Astrocyte (in vitro differentiated cells and primary cell): Measurements from ENCODE around the gene DUSP8. TPM values are rescaled to one million over a fixed set of nuclear protein-coding genes. Genes with fewer than 3 reads are reported as not detected.

Experiments
- DNase-seq: peaks from one replicate; pipeline ENCODE4 v3.0.0-alpha.2; 2010; ENCODE audit warnings: low read depth
- FAIRE-seq: peaks from 2 replicates; lab custom pipeline; 2011; peaks lifted over from hg19 to GRCh38; lab: Jason Lieb, UNC
- H2AFZ ChIP-seq: 2 replicates; pipeline ENCODE4 v1.6.0; 2012; ENCODE audit warnings: low read depth, low read length, inconsistent platforms
- H3K27ac ChIP-seq: 2 replicates; pipeline ENCODE4 v1.5.1; 2011; ENCODE audit warnings: low read depth, low read length, inconsistent platforms
- H3K27me3 ChIP-seq: 2 replicates; pipeline ENCODE4 v1.6.0; 2011; ENCODE audit warnings: low read length, inconsistent platforms; ENCODE audit not compliant: insufficient read depth
- H3K36me3 ChIP-seq: 2 replicates; pipeline ENCODE4 v1.5.1; 2011; ENCODE audit warnings: low read length, inconsistent platforms; ENCODE audit not compliant: insufficient read depth
- H3K4me1 ChIP-seq: 2 replicates; pipeline ENCODE4 v1.5.1; 2011; ENCODE audit warnings: low read length, inconsistent platforms; ENCODE audit not compliant: insufficient read depth
- H3K4me2 ChIP-seq: 2 replicates; pipeline ENCODE4 v1.6.0; 2012; ENCODE audit warnings: low read length, inconsistent platforms
- H3K4me3 ChIP-seq: 2 replicates; pipeline ENCODE4 v1.5.1; 2011; ENCODE audit warnings: low read depth, mild to moderate bottlenecking, low read length, inconsistent platforms; ENCODE audit not compliant: insufficient read depth
- H3K79me2 ChIP-seq: 2 replicates; pipeline ENCODE4 v1.6.0; 2012; ENCODE audit warnings: mild to moderate bottlenecking, low read length, inconsistent platforms; ENCODE audit not compliant: insufficient read depth
- H3K9ac ChIP-seq: 2 replicates; pipeline ENCODE4 v1.6.0; 2012; ENCODE audit warnings: mild to moderate bottlenecking, low read length, inconsistent platforms
- H3K9me3 ChIP-seq: 2 replicates; pipeline ENCODE4 v1.5.1; 2012; ENCODE audit warnings: low read depth, mild to moderate bottlenecking, low read length, inconsistent platforms; ENCODE audit not compliant: insufficient read depth
- H4K20me1 ChIP-seq: 2 replicates; pipeline ENCODE4 v1.6.0; 2012; ENCODE audit warnings: low read length, inconsistent platforms; ENCODE audit not compliant: insufficient read depth
- H3K27ac Mint-ChIP-seq: one replicate; pipeline ENCODE4 v1.8.0; 2021; ENCODE audit warnings: mild to moderate bottlenecking, mixed read lengths; ENCODE audit not compliant: unreplicated experiment
- H3K27me3 Mint-ChIP-seq: one replicate; pipeline ENCODE4 v1.8.0; 2021; ENCODE audit warnings: low read depth, mixed read lengths; ENCODE audit not compliant: unreplicated experiment
- H3K36me3 Mint-ChIP-seq: one replicate; pipeline ENCODE4 v1.8.0; 2021; ENCODE audit warnings: low read depth, mixed read lengths; ENCODE audit not compliant: unreplicated experiment
- H3K4me1 Mint-ChIP-seq: one replicate; pipeline ENCODE4 v1.8.0; 2021; ENCODE audit warnings: low read depth, mixed read lengths; ENCODE audit not compliant: unreplicated experiment
- H3K4me3 Mint-ChIP-seq: one replicate; pipeline ENCODE4 v1.8.0; 2021; ENCODE audit warnings: mild to moderate bottlenecking, moderate library complexity, mixed read lengths; ENCODE audit not compliant: unreplicated experiment
- H3K9me3 Mint-ChIP-seq: one replicate; pipeline ENCODE4 v1.8.0; 2021; ENCODE audit warnings: mild to moderate bottlenecking, mixed read lengths; ENCODE audit not compliant: unreplicated experiment
- EZH2 ChIP-seq: IDR thresholded peaks from 2 replicates; pipeline ENCODE4 v1.6.1; 2012; ENCODE audit warnings: mild to moderate bottlenecking, low read length, inconsistent platforms; ENCODE audit not compliant: insufficient read depth
- total RNA-seq: library from RNA; stranded (reverse); gene quantifications from 2 replicates; pipeline ENCODE4 v1.2.1, GENCODE V29; 2021
- TF ChIP-seq, protein P1 (sequence below): IDR thresholded peaks from 2 replicates; pipeline ENCODE4 v1.5.1; 2011; ENCODE audit warnings: low read depth, mild to moderate bottlenecking, inconsistent platforms, low read length, moderate library complexity; ENCODE audit not compliant: insufficient read depth

DUSP8 gene
- total RNA-seq, 1 donor from 2014 or later, result 14.8 TPM

DNA sequence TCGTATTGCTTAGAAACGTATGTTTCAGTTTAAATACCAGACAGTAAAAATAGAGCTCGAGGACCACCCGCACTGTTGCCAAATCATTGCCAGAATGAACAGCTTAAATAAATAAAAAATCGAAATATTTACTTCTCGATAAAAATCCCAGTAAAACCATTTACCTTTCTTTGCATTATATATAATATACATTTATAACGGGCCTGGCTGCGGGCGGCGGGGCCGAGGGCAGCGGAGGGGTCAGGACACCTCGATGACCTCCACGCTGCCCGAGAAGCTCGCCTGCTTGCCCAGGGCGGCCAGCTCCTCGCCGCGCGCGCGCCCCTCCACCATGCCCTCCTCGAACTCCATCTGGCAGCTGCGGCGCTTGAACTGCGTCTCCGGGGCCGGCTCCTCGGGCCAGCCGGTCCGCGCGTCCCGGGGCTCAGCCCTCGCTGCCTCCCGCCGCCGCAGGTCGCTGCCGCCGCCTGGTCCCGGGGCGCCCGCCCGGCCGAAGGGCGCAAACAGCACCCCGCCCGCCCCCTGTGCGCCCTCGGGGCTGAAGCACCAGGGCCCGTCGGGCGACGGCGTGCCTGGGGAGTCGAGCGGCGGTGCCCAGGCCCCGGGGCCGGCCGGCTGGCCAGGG, 15.7 kb downstream of the DUSP8 start:
- no peaks in the 10 kb centered on the region for H3K79me2 ChIP-seq
- no peak overlapping the region for H3K27ac Mint-ChIP-seq
- no peaks in the 10 kb centered on the region for H3K27me3 ChIP-seq
- no peak for TF ChIP-seq EZH2
- TF ChIP-seq, protein P1, sequence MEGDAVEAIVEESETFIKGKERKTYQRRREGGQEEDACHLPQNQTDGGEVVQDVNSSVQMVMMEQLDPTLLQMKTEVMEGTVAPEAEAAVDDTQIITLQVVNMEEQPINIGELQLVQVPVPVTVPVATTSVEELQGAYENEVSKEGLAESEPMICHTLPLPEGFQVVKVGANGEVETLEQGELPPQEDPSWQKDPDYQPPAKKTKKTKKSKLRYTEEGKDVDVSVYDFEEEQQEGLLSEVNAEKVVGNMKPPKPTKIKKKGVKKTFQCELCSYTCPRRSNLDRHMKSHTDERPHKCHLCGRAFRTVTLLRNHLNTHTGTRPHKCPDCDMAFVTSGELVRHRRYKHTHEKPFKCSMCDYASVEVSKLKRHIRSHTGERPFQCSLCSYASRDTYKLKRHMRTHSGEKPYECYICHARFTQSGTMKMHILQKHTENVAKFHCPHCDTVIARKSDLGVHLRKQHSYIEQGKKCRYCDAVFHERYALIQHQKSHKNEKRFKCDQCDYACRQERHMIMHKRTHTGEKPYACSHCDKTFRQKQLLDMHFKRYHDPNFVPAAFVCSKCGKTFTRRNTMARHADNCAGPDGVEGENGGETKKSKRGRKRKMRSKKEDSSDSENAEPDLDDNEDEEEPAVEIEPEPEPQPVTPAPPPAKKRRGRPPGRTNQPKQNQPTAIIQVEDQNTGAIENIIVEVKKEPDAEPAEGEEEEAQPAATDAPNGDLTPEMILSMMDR, result no peak
- H4K20me1 ChIP-seq, result peaks cover 38% of the 10 kb centered on the region
- FAIRE-seq, result no peak
- H3K9me3 Mint-ChIP-seq, result no peaks in the 10 kb centered on the region
- H3K4me3 Mint-ChIP-seq, result no peak overlapping the region
- no peak overlapping the region for H2AFZ ChIP-seq
- H3K9ac ChIP-seq, result no peak overlapping the region
- no peaks in the 10 kb centered on the region for H3K36me3 ChIP-seq
- no peak overlapping the region for H3K27ac ChIP-seq
- H3K4me3 ChIP-seq, result no peak overlapping the region
- H3K27me3 Mint-ChIP-seq, result peaks cover 8% of the 10 kb centered on the region
- H3K4me1 ChIP-seq, result peaks cover 22% of the 10 kb centered on the region
- DNase-seq, result no peak
- H3K9me3 ChIP-seq, result no peaks in the 10 kb centered on the region
- peaks cover 3% of the 10 kb centered on the region for H3K4me1 Mint-ChIP-seq
- H3K36me3 Mint-ChIP-seq, result peaks cover 8% of the 10 kb centered on the region
- H3K4me2 ChIP-seq, result no peak overlapping the region

DNA sequence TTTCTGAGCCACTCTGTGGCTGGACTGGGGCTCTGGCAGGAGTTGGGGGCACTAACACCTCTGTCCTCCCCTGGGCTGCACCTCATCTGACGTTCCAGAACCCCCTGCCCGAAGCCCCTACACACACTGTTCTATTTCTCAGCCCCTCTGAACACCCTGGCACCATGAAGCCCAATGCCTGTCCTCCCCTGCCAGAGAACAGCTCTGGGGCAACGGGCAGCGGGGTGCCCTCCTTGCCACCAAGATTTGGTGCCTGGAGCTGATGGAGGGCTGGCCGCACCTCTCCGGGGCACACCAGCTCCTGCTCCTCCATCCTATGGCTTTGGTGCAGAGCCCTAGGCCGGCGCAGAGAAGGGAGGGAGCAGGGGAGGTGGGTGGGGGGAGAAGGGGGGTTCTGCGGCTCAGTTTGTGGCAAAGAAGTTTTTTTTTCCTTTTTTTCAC, 16.3 kb downstream of the DUSP8 start:
- Mint-ChIP-seq H3K4me3 (no peak overlapping the region), H3K9me3 (no peaks in the 10 kb centered on the region), H3K27ac (no peak overlapping the region), H3K36me3 (peaks cover 8% of the 10 kb centered on the region), H3K4me1 (peaks cover 3% of the 10 kb centered on the region), H3K27me3 (peaks cover 8% of the 10 kb centered on the region)
- DNase-seq (no peak), FAIRE-seq (no peak)
- no peak overlapping the region for H3K27ac ChIP-seq
- no peaks in the 10 kb centered on the region for H3K36me3 ChIP-seq
- H3K4me3 ChIP-seq, result no peak overlapping the region
- no peak overlapping the region for H3K4me2 ChIP-seq
- no peaks in the 10 kb centered on the region for H3K79me2 ChIP-seq
- H3K27me3 ChIP-seq, result no peaks in the 10 kb centered on the region
- TF ChIP-seq EZH2, result no peak
- TF ChIP-seq, protein P1, result no peak
- no peaks in the 10 kb centered on the region for H3K9me3 ChIP-seq
- no peak overlapping the region for H3K9ac ChIP-seq
- peaks cover 34% of the 10 kb centered on the region for H4K20me1 ChIP-seq
- peaks cover 22% of the 10 kb centered on the region for H3K4me1 ChIP-seq
- no peak overlapping the region for H2AFZ ChIP-seq
